GM19035 (cell line): ENCODE results near the gene TRDMT1.
A peak's percentile ranks its signal among the peaks of the same experiment; 100 is the strongest.

Source experiments
- ATAC-seq: cut with Tn5 transposase; IDR thresholded peaks from one replicate; pipeline ENCODE4 v1.9.1; 2021; ENCODE audit not compliant: unreplicated experiment

The TRDMT1 gene

DNA sequence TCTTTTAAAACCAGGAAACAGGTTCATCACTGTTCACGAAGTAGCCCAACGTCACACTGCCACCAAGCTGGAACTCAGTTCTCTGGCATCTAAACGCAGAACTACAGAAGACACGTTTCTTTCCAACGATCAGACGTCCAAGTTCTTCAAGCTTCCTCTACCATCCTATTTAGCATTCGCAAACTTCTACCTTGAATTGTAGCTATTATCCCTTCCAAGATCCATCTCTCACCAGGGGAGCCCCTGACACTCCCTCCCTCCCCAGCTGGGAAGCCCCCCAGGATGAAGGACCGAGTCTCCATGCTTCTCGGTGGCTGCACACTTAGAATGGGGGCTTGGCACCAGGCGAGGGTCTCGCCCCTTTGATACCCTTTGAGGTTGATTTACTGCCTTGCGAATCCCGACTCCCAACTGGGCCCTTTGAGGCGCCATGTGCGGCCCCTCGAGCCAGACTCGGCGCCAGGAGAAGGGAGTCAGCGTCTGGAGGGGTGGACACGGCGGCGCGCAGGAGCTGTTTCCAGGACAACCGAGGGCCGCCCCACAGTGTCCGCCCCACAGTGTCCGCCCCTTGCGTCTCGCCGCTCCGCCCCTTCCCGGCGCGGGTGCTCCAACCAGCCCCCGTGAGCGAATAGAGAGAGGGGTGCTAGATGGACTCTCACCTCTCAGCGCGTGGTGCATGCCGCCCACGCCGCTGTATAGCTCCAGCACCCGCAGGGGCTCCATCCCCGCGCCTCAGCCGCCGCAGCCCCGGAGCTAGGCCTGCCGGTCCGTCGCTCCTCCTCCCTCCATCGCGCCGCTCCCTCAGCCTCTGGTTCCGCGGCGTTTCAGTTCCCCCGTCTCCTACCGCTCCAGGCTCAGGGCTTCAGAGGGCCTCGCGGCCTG, at the start of gene TRDMT1:
TSS of gene TRDMT1 (minus strand) at position 761 of the 882 bp plus-strand sequence. CDS start at position 723, 38 bp downstream.
- ATAC-seq: peak; percentile 97

- no peak for ATAC-seq
Observed at GRCh38 chr10:17250736-17251135, 49.3 kb upstream of the TRDMT1 start.

GRCh38 chr10:17249820-17250219, 48.3 kb upstream of the TRDMT1 start:
- ATAC-seq: no peak

- ATAC-seq: no peak
Observed at GRCh38 chr10:17248964-17249363, 47.5 kb upstream of the TRDMT1 start.

DNA sequence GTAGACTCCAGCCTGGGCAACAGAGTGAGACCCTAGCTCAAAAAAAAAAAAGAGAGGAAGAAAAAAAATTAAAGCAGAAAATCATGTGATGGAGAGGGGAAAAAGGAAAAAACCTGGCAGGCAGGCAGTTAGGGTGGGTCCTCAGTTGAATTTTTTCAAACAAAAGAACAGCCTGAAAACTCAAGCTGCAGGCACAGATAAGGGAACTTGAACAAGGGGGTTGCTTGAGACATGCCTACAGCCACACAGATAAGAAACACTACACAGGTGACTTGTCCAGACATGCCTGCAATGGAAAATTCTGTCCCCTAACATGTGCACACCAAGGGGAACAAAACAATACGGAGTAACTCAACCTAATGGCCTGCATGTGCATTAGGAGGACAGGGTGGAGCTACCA, 45.7 kb upstream of the TRDMT1 start:
- ATAC-seq: no peak

DNA sequence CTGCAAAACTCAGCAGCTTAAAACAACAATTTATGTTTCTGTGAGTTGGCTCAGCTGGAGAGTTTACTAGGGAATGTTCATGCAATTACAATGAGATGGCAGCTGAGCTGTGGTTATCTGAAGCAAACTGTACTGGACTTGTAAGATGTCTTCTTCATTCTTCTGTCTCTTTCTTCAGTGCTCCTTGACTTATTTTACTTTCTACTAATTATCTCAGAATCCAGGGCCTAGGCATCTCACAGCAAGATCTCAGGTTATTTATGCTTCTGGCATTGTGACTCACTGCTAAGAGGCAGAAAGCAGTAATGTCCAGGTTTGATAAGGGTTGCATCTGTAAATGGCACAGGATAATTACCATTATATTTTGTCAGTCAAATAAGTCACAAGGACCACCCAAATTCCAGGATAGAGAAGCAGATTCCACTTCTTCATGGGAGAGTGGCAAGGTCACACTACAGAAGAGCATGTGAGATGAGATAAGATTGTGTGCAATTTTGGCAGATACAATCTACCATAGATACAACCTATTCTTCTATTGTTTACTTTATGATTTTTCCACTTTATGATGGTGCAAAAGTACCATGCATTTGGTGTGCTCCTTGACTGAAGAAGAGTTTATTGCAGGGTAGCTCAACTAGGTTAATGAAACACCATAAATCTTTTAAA, 43.4 kb upstream of the TRDMT1 start:
- no peak for ATAC-seq

- ATAC-seq: no peak
Observed at GRCh38 chr10:17241611-17242333, 40.3 kb upstream of the TRDMT1 start.

DNA sequence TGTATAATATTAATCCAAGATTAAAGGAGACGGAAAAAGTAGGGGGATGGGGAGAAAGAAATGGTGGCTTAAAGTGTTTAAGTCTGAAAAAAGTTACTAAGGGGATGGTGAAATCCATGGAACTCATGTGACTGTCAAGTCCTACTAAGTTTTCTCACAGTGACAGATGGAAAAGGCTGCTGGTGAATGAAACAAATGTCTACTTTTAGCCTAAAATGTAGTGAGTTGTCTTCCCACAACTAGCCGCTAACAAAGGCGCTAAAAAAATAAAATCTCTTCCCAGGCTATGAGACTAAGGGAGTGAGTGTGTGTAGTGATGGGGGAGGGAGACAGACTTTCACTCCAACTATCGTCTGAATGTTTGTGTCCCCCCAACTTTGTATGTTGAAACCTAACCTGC, 39.1 kb upstream of the TRDMT1 start:
- no peak for ATAC-seq

- ATAC-seq: no peak
Observed at GRCh38 chr10:17240096-17240495, 38.6 kb upstream of the TRDMT1 start.

- no peak for ATAC-seq
Observed at GRCh38 chr10:17239345-17240085, 38.0 kb upstream of the TRDMT1 start.

GRCh38 chr10:17238445-17239291, 37.2 kb upstream of the TRDMT1 start:
- ATAC-seq: no peak

DNA sequence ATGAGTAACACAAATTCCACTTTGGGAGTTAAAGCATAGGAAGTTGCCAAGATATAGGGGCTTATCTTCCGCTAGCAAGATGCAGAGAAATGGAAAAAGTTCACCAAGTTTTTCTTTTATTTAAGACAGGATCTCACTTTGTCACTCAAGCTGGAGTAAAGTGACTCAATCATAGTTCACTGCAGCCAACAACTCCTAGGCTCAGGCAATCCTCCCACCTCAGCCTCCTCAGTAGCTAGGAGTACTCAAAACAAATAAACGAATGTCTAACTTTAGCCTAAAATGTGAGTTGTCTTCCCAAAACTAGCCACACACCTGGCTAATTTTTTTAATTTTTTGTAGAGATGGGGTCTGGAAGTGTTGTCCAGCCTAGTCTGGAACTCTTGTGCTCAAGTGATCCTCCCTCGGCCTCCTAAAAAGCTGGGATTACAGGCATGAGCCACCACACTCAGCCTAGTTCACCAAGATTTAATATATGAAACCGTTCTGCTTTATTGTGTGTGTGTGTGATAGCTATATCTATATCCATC, 36.5 kb upstream of the TRDMT1 start:
- ATAC-seq: no peak

DNA sequence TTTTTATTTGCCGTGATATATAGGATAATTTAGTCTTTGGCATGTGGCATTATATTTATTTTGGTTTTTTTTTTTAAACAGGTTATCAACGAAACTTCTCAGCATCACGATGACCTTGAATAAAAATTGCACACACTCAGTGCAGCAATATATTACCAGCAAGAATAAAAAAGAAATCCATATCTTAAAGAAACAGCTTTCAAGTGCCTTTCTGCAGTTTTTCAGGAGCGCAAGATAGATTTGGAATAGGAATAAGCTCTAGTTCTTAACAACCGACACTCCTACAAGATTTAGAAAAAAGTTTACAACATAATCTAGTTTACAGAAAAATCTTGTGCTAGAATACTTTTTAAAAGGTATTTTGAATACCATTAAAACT, 35.7 kb upstream of the TRDMT1 start:
- no peak for ATAC-seq

DNA sequence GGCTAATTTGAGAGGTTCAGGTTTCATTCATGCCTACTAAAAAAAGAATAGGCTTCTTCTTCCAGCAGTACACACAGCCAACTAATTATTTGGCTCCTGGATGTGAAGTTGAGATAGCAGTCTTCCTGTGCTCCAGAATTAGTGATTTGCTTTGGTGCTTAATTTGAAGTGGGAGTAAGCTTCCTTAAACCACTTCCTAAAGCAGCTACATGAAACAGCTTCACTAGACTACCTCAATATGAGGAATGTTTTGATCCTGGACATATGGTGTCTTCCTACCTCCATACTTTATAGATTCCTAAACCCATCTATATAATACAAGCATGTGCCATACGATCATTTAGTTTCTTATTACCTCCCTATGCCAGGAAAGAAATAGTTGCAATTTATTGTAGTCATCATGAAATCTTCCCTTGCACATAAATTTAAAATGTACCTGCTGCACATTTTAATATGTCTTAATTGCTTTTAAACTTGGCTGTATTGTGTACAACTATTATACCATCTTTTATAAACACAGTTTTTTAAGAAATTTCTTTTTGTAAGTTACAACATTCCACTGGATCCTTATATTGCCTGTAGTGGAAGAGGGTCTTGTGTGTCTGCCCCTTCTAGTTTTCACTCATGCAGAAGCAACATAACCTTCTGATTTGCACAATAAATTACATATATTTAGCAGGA, 35.1 kb upstream of the TRDMT1 start:
- ATAC-seq: no peak

DNA sequence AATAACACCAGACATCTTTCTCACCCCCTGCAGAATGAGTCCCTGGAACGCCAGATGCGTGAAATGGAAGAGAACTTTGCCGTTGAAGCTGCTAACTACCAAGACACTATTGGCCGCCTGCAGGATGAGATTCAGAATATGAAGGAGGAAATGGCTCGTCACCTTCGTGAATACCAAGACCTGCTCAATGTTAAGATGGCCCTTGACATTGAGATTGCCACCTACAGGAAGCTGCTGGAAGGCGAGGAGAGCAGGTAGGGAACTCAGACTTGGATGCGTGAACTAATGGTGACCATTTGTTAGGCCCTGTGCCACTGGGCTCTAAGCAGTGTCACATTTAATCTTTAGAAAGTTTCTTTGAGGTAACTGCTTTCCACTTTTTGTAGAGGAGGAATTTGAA, 33.7 kb upstream of the TRDMT1 start:
- ATAC-seq: no peak

- no peak for ATAC-seq
Observed at GRCh38 chr10:17234431-17234945, 33.0 kb upstream of the TRDMT1 start.

- no peak for ATAC-seq
Observed at GRCh38 chr10:17233286-17233991, 32.0 kb upstream of the TRDMT1 start.

DNA sequence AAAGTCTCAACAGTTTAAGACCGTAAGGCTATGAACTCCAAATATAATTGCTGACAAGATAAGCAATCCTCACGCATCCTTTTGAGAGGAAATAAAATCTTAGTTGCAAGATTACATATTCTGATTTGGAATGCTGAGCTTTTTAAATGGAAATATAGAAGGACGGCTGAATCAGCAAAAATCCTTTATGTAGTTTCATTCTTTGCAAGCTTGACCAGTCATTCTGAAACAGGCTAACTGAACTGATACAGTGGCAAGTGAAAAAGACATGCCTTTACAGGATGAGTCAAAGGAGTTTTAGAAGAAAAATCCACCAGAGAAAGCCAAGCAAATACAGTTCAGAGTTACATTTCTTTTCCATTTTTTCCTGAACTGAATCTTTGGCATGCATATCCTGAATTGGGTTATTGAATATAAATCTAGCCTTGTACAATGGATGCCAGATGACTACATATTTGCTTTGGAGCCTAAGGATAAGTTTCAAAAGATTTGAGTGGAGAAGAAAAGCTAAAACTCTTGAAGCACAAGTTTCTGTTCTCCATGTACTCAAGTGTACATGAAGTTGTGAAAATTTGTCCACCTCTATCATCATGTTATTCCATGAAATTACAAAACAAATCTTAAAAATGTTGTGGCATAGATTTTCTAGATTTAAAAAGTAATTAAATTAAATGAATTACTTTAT, 30.9 kb upstream of the TRDMT1 start:
- ATAC-seq: no peak
